Large intestine (tissue), 3 donors: ENCODE data around the gene TNFSF4. TPM values are rescaled to one million over a fixed set of nuclear protein-coding genes. Genes with fewer than 3 reads are reported as not detected.
"Not testable (repeated sequence)": the region's sequence is repeated elsewhere in the genome, so short reads cannot be mapped to it uniquely, and the experiment has no call there.

Experiments used
- DNase-seq, 2 donors: peaks; one replicate each; pipeline versions ENCODE4 v3.0.0 to v3.0.0-alpha.2; 2013
- H3K27ac ChIP-seq: one replicate; pipeline ENCODE4 v1.5.1; 2013; ENCODE audit warnings: low read length
- H3K27me3 ChIP-seq: 2 replicates; pipeline ENCODE4 v1.6.1; 2013; ENCODE audit warnings: low read length; ENCODE audit not compliant: control insufficient read depth, insufficient read depth
- H3K36me3 ChIP-seq: 2 replicates; pipeline ENCODE4 v1.6.1; 2013; ENCODE audit warnings: low read length; ENCODE audit not compliant: control insufficient read depth, insufficient read depth
- H3K4me1 ChIP-seq: one replicate; pipeline ENCODE4 v1.6.1; 2013; ENCODE audit warnings: low read length; ENCODE audit not compliant: control insufficient read depth, insufficient read depth
- H3K4me3 ChIP-seq: one replicate; pipeline ENCODE4 v1.5.1; 2013; ENCODE audit warnings: low read length
- H3K9me3 ChIP-seq: one replicate; pipeline ENCODE4 v1.6.1; 2013; ENCODE audit warnings: mild to moderate bottlenecking, low read depth, low read length, moderate library complexity; ENCODE audit not compliant: control insufficient read depth
- WGBS: methylation state at CpG from one replicate; pipeline ENCODE4 v1.1.5; 2013; ENCODE audit warnings: low lambda C conversion rate; ENCODE audit not compliant: insufficient coverage; 5-methylcytosine and 5-hydroxymethylcytosine counted together
- polyA plus RNA-seq: library from polyadenylated mRNA; unstranded; fragments of 120-200 nt; gene quantifications from one replicate; pipeline ENCODE4 v1.2.1, GENCODE V29; 2013

TNFSF4 gene
- polyA plus RNA-seq, 1 donor = 0.63 TPM

DNA sequence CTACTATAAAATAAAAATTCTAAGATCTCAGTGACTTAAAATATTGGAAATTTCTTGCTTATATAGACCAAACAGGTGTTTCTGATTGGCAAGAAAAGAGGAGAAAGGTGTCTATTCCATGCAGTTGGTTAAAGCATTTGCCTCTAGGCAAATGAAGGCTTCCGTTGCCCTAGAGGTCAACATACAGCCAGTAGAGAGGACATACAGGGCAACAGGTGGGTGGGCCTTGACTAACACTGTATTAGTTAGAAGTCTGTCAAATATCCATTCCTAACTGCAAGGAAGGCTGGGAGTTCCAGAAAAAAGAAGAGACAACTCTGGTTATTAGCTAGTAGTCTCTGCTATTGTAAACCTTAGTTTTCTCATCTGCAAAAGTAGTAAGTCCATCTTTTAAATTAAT is 43.0 kb downstream of the TNFSF4 start:
- DNase-seq = no peak
- no peak overlapping the region for H3K4me3 ChIP-seq
- no CpG with 5 or more reads among the region's 1 CpG for WGBS
- H3K27me3 ChIP-seq = no peaks in the 10 kb centered on the region
- no peak overlapping the region for H3K27ac ChIP-seq
- H3K9me3 ChIP-seq = no peaks in the 10 kb centered on the region
- H3K4me1 ChIP-seq = no peaks in the 10 kb centered on the region
- H3K36me3 ChIP-seq = no peaks in the 10 kb centered on the region

DNA sequence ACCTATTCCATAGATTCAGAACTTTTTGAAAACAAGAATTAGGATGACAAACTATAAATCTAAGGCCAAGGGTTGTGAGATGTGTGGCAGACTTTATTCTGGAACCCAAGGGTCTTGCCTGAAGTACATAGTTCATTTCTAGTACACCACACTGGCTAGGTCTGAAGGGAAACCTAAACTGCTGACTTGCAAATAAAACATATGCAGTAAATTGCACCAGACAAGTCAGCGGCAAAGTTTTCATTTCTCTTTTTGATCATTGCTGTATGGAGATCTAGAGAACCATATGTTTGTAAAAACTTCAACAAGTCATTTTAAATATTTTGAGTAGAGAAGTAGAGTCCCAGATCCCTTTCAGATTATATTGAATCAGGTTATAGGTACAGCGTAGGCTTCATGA is 43.9 kb downstream of the TNFSF4 start:
- no peaks in the 10 kb centered on the region for H3K36me3 ChIP-seq
- no peaks in the 10 kb centered on the region for H3K9me3 ChIP-seq
- no peak overlapping the region for H3K27ac ChIP-seq
- H3K4me1 ChIP-seq = no peaks in the 10 kb centered on the region
- no peaks in the 10 kb centered on the region for H3K27me3 ChIP-seq
- 100% methylated on average over 2 of the region's 2 CpGs for WGBS
- DNase-seq = no peak
- H3K4me3 ChIP-seq = no peak overlapping the region

DNA sequence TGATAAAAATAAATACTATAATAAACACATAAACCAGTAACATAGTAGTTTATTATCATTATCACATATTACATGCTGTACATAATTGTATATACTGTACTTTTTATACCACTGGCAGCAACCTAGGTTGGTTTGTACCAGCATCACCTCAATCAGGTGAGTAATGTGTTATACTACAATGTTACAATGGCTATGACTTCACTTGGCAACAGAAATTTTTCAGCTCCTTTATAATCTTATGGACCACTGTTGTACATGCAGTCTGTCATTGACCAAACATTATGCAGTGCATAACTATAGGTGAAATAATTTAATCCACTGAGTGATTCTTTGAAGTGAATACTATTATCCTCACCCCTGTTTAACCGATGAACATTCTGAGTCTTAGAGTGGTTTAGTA is 44.5 kb downstream of the TNFSF4 start:
- 83% methylated on average over 1 of the region's 1 CpG for WGBS
- no peaks in the 10 kb centered on the region for H3K36me3 ChIP-seq
- no peaks in the 10 kb centered on the region for H3K27me3 ChIP-seq
- DNase-seq = no peak
- H3K4me1 ChIP-seq = no peaks in the 10 kb centered on the region
- H3K27ac ChIP-seq = no peak overlapping the region
- no peak overlapping the region for H3K4me3 ChIP-seq
- H3K9me3 ChIP-seq = no peaks in the 10 kb centered on the region

DNA sequence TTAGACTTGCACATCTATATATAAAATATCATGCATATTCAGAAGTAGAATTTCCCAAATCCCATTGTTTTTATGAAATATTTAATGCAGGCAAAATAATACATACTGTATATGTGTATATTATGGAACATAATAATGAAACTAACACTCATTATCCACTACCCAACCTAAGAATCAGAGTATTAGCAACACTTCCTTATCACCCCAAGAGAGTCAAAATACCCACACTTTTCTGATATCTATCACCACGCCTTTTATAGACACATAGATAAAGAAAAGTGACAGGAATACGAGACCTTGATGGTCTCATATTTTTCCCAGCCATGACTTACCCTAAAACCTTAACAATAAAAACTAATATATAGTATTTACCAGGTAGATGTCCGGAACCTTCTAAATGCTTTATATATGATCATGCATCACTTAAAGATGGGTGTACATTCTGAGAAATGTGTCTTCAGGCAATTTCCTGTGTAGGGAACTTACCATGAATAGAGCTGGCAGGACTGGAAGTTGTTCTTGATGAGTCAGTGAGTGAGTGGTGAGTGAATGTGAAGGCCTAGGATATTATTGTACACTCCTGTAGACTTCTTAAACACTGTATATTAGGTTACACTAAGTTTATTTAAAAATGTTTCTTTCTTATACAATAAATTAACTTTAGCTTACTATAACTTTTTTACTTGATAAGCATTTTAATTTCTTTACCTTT is 45.5 kb downstream of the TNFSF4 start:
- H3K9me3 ChIP-seq = no peaks in the 10 kb centered on the region
- no peaks in the 10 kb centered on the region for H3K27me3 ChIP-seq
- no CpG with 5 or more reads among the region's 3 CpGs for WGBS
- no peak overlapping the region for H3K27ac ChIP-seq
- DNase-seq = no peak
- no peaks in the 10 kb centered on the region for H3K36me3 ChIP-seq
- no peak overlapping the region for H3K4me3 ChIP-seq
- H3K4me1 ChIP-seq = no peaks in the 10 kb centered on the region

DNA sequence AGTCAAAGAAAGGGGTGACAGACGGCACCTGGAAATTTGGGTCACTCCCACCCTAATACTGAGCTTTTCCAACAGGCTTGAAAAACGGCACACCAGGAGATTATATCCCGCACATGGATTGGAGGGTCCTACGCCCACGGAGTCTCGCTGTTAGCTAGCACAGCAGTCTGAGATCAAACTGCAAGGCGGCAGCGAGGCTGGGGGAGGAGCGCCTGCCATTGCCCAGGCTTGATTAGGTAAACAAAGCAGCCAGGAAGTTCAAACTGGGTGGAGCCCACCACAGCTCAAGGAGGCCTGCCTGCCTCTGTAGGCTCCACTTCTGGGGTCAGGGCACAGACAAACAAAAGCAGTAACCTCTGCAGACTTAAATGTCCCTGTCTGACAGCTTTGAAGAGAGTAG is 53.2 kb downstream of the TNFSF4 start:
- H3K9me3 ChIP-seq, H3K27ac ChIP-seq, H3K36me3 ChIP-seq, H3K4me3 ChIP-seq, H3K4me1 ChIP-seq, DNase-seq, H3K27me3 ChIP-seq: not testable (repeated sequence)
- no CpG with 5 or more reads among the region's 9 CpGs for WGBS

DNA sequence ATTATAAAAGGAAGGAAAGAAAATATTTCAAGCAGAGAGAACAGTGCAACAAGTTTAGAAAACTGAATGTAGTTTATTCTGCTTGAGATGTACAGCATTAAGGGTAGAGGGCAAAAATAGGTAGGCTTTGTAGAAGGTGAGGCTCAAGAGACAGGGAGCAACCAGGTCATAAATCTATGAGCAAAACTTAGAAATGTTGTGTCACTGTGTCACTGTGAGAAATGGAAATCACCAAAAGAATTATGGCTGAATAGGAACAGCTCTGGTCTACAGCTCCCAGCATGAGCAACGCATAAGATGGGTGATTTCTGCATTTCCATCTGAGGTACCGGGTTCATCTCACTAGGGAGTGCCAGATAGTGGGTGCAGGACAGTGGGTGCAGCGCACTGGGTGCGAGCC is 53.6 kb downstream of the TNFSF4 start:
- Histone ChIP-seq H3K27me3 (no peaks in the 10 kb centered on the region), H3K4me1 (no peaks in the 10 kb centered on the region), H3K4me3 (no peak overlapping the region), H3K27ac (no peak overlapping the region), H3K36me3 (no peaks in the 10 kb centered on the region), H3K9me3 (no peaks in the 10 kb centered on the region)
- DNase-seq = no peak
- WGBS = no CpG with 5 or more reads among the region's 4 CpGs

DNA sequence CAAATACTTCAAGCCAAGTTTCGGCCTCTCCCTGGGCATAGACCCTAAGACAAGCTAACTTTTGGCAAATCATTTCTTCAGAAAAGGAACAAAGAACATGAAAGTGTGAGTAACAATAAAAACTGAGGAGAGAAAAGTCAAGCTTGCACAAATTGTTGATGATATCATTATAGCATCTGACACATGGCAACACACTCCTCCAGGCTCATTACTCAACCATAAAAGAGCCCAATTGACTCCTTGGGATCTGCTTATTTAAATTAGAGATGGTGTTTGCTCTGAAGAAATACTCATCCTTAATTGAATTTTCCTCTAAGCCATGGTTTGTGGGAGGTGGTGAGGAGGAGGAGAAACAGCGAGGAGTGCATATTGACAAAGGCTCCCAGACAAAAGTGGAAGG is 54.5 kb downstream of the TNFSF4 start:
- DNase-seq = no peak
- Histone ChIP-seq H3K27me3 (no peaks in the 10 kb centered on the region), H3K9me3 (no peaks in the 10 kb centered on the region), H3K27ac (no peak overlapping the region), H3K36me3 (no peaks in the 10 kb centered on the region), H3K4me3 (no peak overlapping the region), H3K4me1 (no peaks in the 10 kb centered on the region)
- WGBS = no CpG with 5 or more reads among the region's 2 CpGs

DNA sequence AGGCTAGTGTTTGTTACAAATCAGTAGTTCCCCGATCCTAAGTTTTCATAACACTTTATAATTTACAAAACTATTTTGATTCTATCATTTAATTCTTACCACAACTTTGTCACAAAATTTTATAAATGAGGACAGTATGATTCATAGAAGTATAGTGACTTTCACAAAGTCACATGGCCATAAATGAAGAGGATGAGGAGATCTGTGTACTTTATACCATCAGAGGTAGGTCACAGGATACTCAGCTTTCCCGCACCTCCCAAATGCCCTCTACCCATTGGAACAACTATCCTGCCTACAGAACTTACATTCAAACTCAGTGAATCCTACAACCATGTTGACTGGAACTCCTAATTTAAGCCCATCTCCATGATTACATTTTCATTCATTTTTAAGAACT is 56.3 kb downstream of the TNFSF4 start:
- Histone ChIP-seq H3K36me3 (no peaks in the 10 kb centered on the region), H3K27me3 (no peaks in the 10 kb centered on the region), H3K27ac (no peak overlapping the region), H3K4me3 (no peak overlapping the region), H3K9me3 (no peaks in the 10 kb centered on the region), H3K4me1 (no peaks in the 10 kb centered on the region)
- DNase-seq = no peak
- whole genome bisulfite sequencing = no CpG with 5 or more reads among the region's 2 CpGs

DNA sequence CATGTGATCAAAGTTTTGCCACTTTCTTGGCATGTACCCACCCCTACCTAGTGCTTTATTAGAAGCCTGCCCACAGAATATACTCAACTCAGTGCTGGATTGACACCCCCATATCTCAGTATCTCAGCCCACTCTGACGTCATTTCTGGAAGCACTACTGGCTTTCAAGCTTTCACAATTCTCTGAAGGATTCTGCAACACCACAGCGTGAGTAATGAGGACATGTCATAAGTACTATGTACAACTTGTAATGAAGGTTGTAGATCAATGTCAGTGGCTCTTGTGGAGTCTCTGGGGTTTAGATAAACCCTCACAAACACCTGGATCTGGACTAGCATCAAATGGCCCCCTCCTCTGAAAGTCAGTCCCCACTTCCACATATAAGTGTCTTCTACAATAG is 57.2 kb downstream of the TNFSF4 start:
- Histone ChIP-seq H3K4me1 (no peaks in the 10 kb centered on the region), H3K4me3 (no peak overlapping the region), H3K27me3 (no peaks in the 10 kb centered on the region), H3K36me3 (no peaks in the 10 kb centered on the region), H3K27ac (no peak overlapping the region), H3K9me3 (no peaks in the 10 kb centered on the region)
- WGBS = 80% methylated on average over 1 of the region's 2 CpGs
- DNase-seq = no peak

DNA sequence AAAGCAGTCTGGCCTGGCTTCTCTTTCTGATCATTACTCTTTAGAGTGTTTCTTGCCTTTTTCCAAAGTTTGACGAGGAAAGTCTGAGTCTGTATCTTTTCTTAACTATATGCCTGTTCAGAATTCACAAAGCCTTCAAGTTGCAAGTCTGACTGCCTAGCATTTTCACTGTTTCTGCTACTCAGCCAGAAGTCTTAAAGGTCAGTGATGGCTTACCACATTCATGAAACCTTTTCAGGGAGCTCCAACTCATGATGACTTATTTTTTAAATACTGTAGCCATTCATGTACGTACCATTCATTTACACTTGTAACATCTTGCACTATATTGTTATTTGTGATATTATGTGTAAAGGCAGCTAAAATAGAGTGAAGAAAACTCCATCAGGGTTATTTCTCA is 58.2 kb downstream of the TNFSF4 start:
- H3K27me3 ChIP-seq = no peaks in the 10 kb centered on the region
- no peak overlapping the region for H3K4me3 ChIP-seq
- WGBS = no CpG with 5 or more reads among the region's 2 CpGs
- no peak for DNase-seq
- no peaks in the 10 kb centered on the region for H3K36me3 ChIP-seq
- no peaks in the 10 kb centered on the region for H3K9me3 ChIP-seq
- H3K27ac ChIP-seq = no peak overlapping the region
- H3K4me1 ChIP-seq = no peaks in the 10 kb centered on the region

DNA sequence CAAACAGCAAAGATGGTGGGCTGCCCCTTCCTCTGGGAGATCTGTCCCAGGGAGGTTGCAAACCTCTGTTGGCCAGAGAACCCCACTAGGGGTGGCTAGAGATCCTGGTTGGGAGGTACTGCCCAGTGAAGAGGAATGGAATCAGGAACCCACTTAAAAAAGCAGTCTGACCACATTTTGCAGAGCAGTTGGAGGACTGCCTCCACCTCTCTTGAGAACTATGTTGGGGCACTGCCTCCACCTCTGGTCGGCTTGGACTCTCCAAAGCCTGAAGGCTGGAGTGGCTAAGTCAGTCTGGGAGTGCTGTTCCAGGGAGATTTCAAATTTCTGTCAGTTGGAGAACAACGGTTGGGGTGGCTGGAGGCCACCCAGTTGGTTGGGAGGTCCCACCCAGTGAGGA is 58.6 kb downstream of the TNFSF4 start:
- Histone ChIP-seq H3K27me3 (no peaks in the 10 kb centered on the region), H3K27ac (no peak overlapping the region)
- WGBS = no CpG with 5 or more reads among the region's 2 CpGs

More for the DNA sequence above, 58.6 kb downstream of the TNFSF4 start:
- Histone ChIP-seq H3K4me3 (no peak overlapping the region), H3K9me3 (no peaks in the 10 kb centered on the region), H3K4me1 (no peaks in the 10 kb centered on the region), H3K36me3 (no peaks in the 10 kb centered on the region)
- DNase-seq = no peak
